ENCODE measurements around the gene RS1.

Gene RS1

GRCh38 chrX:18638398-18638797 is 33.5 kb downstream of the RS1 start:
- Histone ChIP-seq H3K27ac (replicated peaks) (no peak overlapping the region), H3K4me3 (replicated peaks; ENCODE audit: insufficient read depth, low read length) (no peak overlapping the region), H3K27me3 (ENCODE audit: insufficient read depth, poor library complexity, severe bottlenecking) (no peaks in the 10 kb centered on the region)
- DNase-seq (ENCODE audit: low read depth in 1 of 2, low spot score in 1 of 2), result no peak
- no peak for TF ChIP-seq POLR2AphosphoS5 (IDR thresholded peaks at IDR 0.05; ENCODE audit: low read depth)
- TF ChIP-seq SPI1 (IDR thresholded peaks at IDR 0.05; ENCODE audit: borderline replicate concordance, low read depth), result no peak
- TF ChIP-seq GABPA (IDR thresholded peaks at IDR 0.05; ENCODE audit: low read depth), result no peak
- no peak for TF ChIP-seq CTCF (IDR thresholded peaks at IDR 0.05; ENCODE audit: insufficient read depth, low read length)

- no peak for DNase-seq (ENCODE audit: low read depth in 1 of 2, low spot score in 1 of 2)
- TF ChIP-seq REST (IDR thresholded peaks at IDR 0.05; ENCODE audit: insufficient replicate concordance, low read depth) (no peak), SPI1 (IDR thresholded peaks at IDR 0.05; ENCODE audit: borderline replicate concordance, low read depth) (no peak), POLR2AphosphoS5 (IDR thresholded peaks at IDR 0.05; ENCODE audit: low read depth) (no peak), GABPA (IDR thresholded peaks at IDR 0.05; ENCODE audit: low read depth) (no peak), CTCF (IDR thresholded peaks at IDR 0.05; ENCODE audit: insufficient read depth, low read length) (no peak)
- Histone ChIP-seq H3K4me3 (replicated peaks; ENCODE audit: insufficient read depth, low read length) (no peak overlapping the region), H3K27me3 (ENCODE audit: insufficient read depth, poor library complexity, severe bottlenecking) (no peaks in the 10 kb centered on the region), H3K27ac (replicated peaks) (no peak overlapping the region)
Measured at GRCh38 chrX:18630934-18631333, 41.0 kb downstream of the RS1 start.

GRCh38 chrX:18624599-18624998 is 47.3 kb downstream of the RS1 start:
- H3K4me3 ChIP-seq (replicated peaks; ENCODE audit: insufficient read depth, low read length), result no peak overlapping the region
- H3K27me3 ChIP-seq (ENCODE audit: insufficient read depth, poor library complexity, severe bottlenecking), result peaks cover 3% of the 10 kb centered on the region
- no peak overlapping the region for H3K27ac ChIP-seq (replicated peaks)
- TF ChIP-seq SPI1 (IDR thresholded peaks at IDR 0.05; ENCODE audit: borderline replicate concordance, low read depth) (no peak), POLR2AphosphoS5 (IDR thresholded peaks at IDR 0.05; ENCODE audit: low read depth) (no peak), CTCF (IDR thresholded peaks at IDR 0.05; ENCODE audit: insufficient read depth, low read length) (no peak), GABPA (IDR thresholded peaks at IDR 0.05; ENCODE audit: low read depth) (no peak), REST (IDR thresholded peaks at IDR 0.05; ENCODE audit: insufficient replicate concordance, low read depth) (no peak)
- DNase-seq (ENCODE audit: low read depth in 1 of 2, low spot score in 1 of 2), result no peak

GRCh38 chrX:18620349-18620748 is 51.6 kb downstream of the RS1 start:
- TF ChIP-seq REST (IDR thresholded peaks at IDR 0.05; ENCODE audit: insufficient replicate concordance, low read depth) (no peak), CTCF (IDR thresholded peaks at IDR 0.05; ENCODE audit: insufficient read depth, low read length) (no peak), GABPA (IDR thresholded peaks at IDR 0.05; ENCODE audit: low read depth) (no peak), POLR2AphosphoS5 (IDR thresholded peaks at IDR 0.05; ENCODE audit: low read depth) (no peak), SPI1 (IDR thresholded peaks at IDR 0.05; ENCODE audit: borderline replicate concordance, low read depth) (no peak)
- H3K27me3 ChIP-seq (ENCODE audit: insufficient read depth, poor library complexity, severe bottlenecking), result peaks cover 3% of the 10 kb centered on the region
- no peak overlapping the region for H3K4me3 ChIP-seq (replicated peaks; ENCODE audit: insufficient read depth, low read length)
- DNase-seq (ENCODE audit: low read depth in 1 of 2, low spot score in 1 of 2), result no peak
- H3K27ac ChIP-seq (replicated peaks), result no peak overlapping the region
